Mesenchymal stem cell (in vitro differentiated cells and primary cell): Measurements from ENCODE around the gene YEATS4.

Experiments
- DNase-seq: peaks from one replicate; pipeline ENCODE4 v3.0.0-alpha.2; 2013
- H2AFZ ChIP-seq: one replicate; pipeline ENCODE4 v1.6.1; 2013; ENCODE audit warnings: low read depth, mild to moderate bottlenecking, control low read depth, inconsistent platforms, low read length, moderate library complexity
- H2AK5ac ChIP-seq: 2 replicates; pipeline ENCODE4 v1.6.1; 2013; ENCODE audit warnings: low read length, moderate library complexity, mild to moderate bottlenecking, inconsistent platforms; ENCODE audit not compliant: severe bottlenecking
- H2BK120ac ChIP-seq: one replicate; pipeline ENCODE4 v1.6.1; 2013; ENCODE audit warnings: low read depth, mild to moderate bottlenecking, inconsistent platforms, low read length, moderate library complexity
- H2BK12ac ChIP-seq, 2 experiments: one replicate each; pipeline ENCODE4 v1.6.1; 2013; ENCODE audit warnings: inconsistent platforms in 2 of 2, low read length in 2 of 2, mild to moderate bottlenecking in 2 of 2, moderate library complexity in 2 of 2, control low read depth in 1 of 2
- H2BK15ac ChIP-seq: one replicate; pipeline ENCODE4 v1.6.1; 2013; ENCODE audit warnings: mild to moderate bottlenecking, low read depth, inconsistent platforms; ENCODE audit not compliant: poor library complexity, severe bottlenecking
- H2BK5ac ChIP-seq: 2 replicates; pipeline ENCODE4 v1.6.1; 2013; ENCODE audit warnings: low read depth, mild to moderate bottlenecking, low read length, control low read depth, inconsistent platforms; ENCODE audit not compliant: poor library complexity, severe bottlenecking
- H3K14ac ChIP-seq, 2 experiments: one replicate each; pipeline ENCODE4 v1.6.1; 2013; ENCODE audit warnings: inconsistent platforms in 2 of 2, low read length in 2 of 2, control low read depth in 1 of 2, mild to moderate bottlenecking in 1 of 2, moderate library complexity in 1 of 2
- H3K18ac ChIP-seq, 2 experiments: one replicate each; pipeline ENCODE4 v1.6.1; 2013; ENCODE audit warnings: inconsistent platforms in 2 of 2, low read length in 2 of 2, control low read depth in 1 of 2, low read depth in 1 of 2, mild to moderate bottlenecking in 1 of 2
- H3K23ac ChIP-seq, 2 experiments: one replicate each; pipeline ENCODE4 v1.6.1; 2013; ENCODE audit warnings: inconsistent platforms in 2 of 2, low read length in 2 of 2, mild to moderate bottlenecking in 2 of 2, moderate library complexity in 2 of 2, control low read depth in 1 of 2
- H3K27ac ChIP-seq: 2 replicates; pipeline ENCODE4 v1.5.1; 2013; ENCODE audit warnings: mild to moderate bottlenecking, moderate library complexity, low read length, control low read depth, inconsistent platforms; ENCODE audit not compliant: poor library complexity, severe bottlenecking
- H3K27me3 ChIP-seq, 2 experiments: 2 replicates each; pipeline versions ENCODE4 v1.6.1 to v1.7.0; 2013; ENCODE audit warnings: low read length in 2 of 2, mild to moderate bottlenecking in 2 of 2, moderate library complexity in 2 of 2, control low read depth in 1 of 2, inconsistent platforms in 1 of 2; ENCODE audit not compliant: control insufficient read depth in 1 of 2, insufficient read depth in 1 of 2
- H3K36me3 ChIP-seq, 2 experiments: 2 replicates each; pipeline versions ENCODE4 v1.6.1 to v1.7.0; 2013; ENCODE audit warnings: low read length in 2 of 2, control low read depth in 1 of 2, inconsistent platforms in 1 of 2, low read depth in 1 of 2, mild to moderate bottlenecking in 1 of 2; ENCODE audit not compliant: insufficient read depth in 2 of 2, control insufficient read depth in 1 of 2
- H3K4ac ChIP-seq, 2 experiments: one replicate each; pipeline ENCODE4 v1.6.1; 2013; ENCODE audit warnings: inconsistent platforms in 2 of 2, low read length in 2 of 2, mild to moderate bottlenecking in 2 of 2, moderate library complexity in 2 of 2, control low read depth in 1 of 2, low read depth in 1 of 2
- H3K4me1 ChIP-seq: 2 replicates; pipeline ENCODE4 v1.6.1; 2013; ENCODE audit warnings: low read depth, low read length, control low read depth; ENCODE audit not compliant: control insufficient read depth, insufficient read depth
- H3K4me2 ChIP-seq: 2 replicates; pipeline ENCODE4 v1.6.1; 2013; ENCODE audit warnings: low read length, mild to moderate bottlenecking, inconsistent platforms; ENCODE audit not compliant: poor library complexity, severe bottlenecking
- H3K4me3 ChIP-seq, 2 experiments: 2 replicates each; pipeline versions ENCODE4 v1.5.1 to v1.7.0; 2013; ENCODE audit warnings: low read length in 2 of 2, mild to moderate bottlenecking in 2 of 2, control low read depth in 1 of 2, low read depth in 1 of 2; ENCODE audit not compliant: insufficient read depth in 1 of 2
- H3K79me1 ChIP-seq: replicated peaks from 2 replicates; pipeline ENCODE4 v1.6.1; 2013; ENCODE audit warnings: mild to moderate bottlenecking, control low read depth, low read length, inconsistent platforms; ENCODE audit not compliant: poor library complexity, severe bottlenecking
- H3K9ac ChIP-seq: 2 replicates; pipeline ENCODE4 v1.7.0; 2013; ENCODE audit warnings: mild to moderate bottlenecking, low read length, moderate library complexity
- H3K9me3 ChIP-seq: 2 replicates; pipeline ENCODE4 v1.7.0; 2013; ENCODE audit warnings: mild to moderate bottlenecking, low read length; ENCODE audit not compliant: control insufficient read depth
- H4K8ac ChIP-seq: one replicate; pipeline ENCODE4 v1.6.1; 2013; ENCODE audit warnings: inconsistent platforms, mild to moderate bottlenecking, low read length, moderate library complexity
- H4K91ac ChIP-seq: one replicate; pipeline ENCODE4 v1.6.1; 2013; ENCODE audit warnings: mild to moderate bottlenecking, low read length, inconsistent platforms
- WGBS: methylation state at CpG from one replicate; pipeline ENCODE4 v1.1.7; 2013; ENCODE audit warnings: mixed read lengths; 5-methylcytosine and 5-hydroxymethylcytosine counted together

The YEATS4 gene

GRCh38 chr12:69431591-69432222, 72.2 kb downstream of the YEATS4 start:
- Histone ChIP-seq H2BK5ac (no peak overlapping the region), H3K14ac (no peak overlapping the region), H3K18ac (no peak overlapping the region), H3K9ac (no peak overlapping the region), H2AK5ac (no peak overlapping the region), H4K8ac (no peak overlapping the region), H3K4me1 (no peaks in the 10 kb centered on the region), H3K23ac (no peak overlapping the region), H3K4ac (no peak overlapping the region), H3K79me1 (no peaks in the 10 kb centered on the region), H2AFZ (no peak overlapping the region), H2BK15ac (no peak overlapping the region), H2BK12ac (no peak overlapping the region), H3K27ac (no peak overlapping the region), H3K36me3 (no peaks in the 10 kb centered on the region), H2BK120ac (no peak overlapping the region), H3K4me2 (no peak overlapping the region), H3K27me3 (no peaks in the 10 kb centered on the region), H4K91ac (no peak overlapping the region), H3K4me3 (no peak overlapping the region), H3K9me3 (no peaks in the 10 kb centered on the region)
- 92% methylated on average over 8 of the region's 8 CpGs for WGBS
- DNase-seq = no peak

GRCh38 chr12:69433653-69434052, 74.1 kb downstream of the YEATS4 start:
- no peak overlapping the region for H2BK120ac ChIP-seq
- H2AK5ac ChIP-seq = no peak overlapping the region
- H2BK15ac ChIP-seq = no peak overlapping the region
- no peak overlapping the region for H3K4me2 ChIP-seq
- no peaks in the 10 kb centered on the region for H3K27me3 ChIP-seq
- H2AFZ ChIP-seq = no peak overlapping the region
- no peak overlapping the region for H3K23ac ChIP-seq
- no peak overlapping the region for H3K4me3 ChIP-seq
- H3K4ac ChIP-seq = no peak overlapping the region
- no peaks in the 10 kb centered on the region for H3K79me1 ChIP-seq
- no peak overlapping the region for H3K9ac ChIP-seq
- DNase-seq = no peak
- H3K18ac ChIP-seq = no peak overlapping the region
- no peak overlapping the region for H4K8ac ChIP-seq
- H3K14ac ChIP-seq = no peak overlapping the region
- no peaks in the 10 kb centered on the region for H3K36me3 ChIP-seq
- no peaks in the 10 kb centered on the region for H3K4me1 ChIP-seq
- H3K27ac ChIP-seq = no peak overlapping the region
- 98% methylated on average over 3 of the region's 3 CpGs for WGBS
- no peak overlapping the region for H2BK12ac ChIP-seq
- no peak overlapping the region for H2BK5ac ChIP-seq
- no peak overlapping the region for H4K91ac ChIP-seq
- H3K9me3 ChIP-seq = no peaks in the 10 kb centered on the region

GRCh38 chr12:69435644-69436043, 76.1 kb downstream of the YEATS4 start:
- no peak for DNase-seq
- WGBS = 25% methylated on average over 1 of the region's 1 CpG
- H2BK120ac ChIP-seq = no peak overlapping the region

GRCh38 chr12:69437073-69437472, 77.5 kb downstream of the YEATS4 start:
- no peak overlapping the region for H4K8ac ChIP-seq
- no peak for DNase-seq
- H2BK12ac ChIP-seq = no peak overlapping the region
- H3K4me1 ChIP-seq = no peaks in the 10 kb centered on the region
- no peak overlapping the region for H3K14ac ChIP-seq
- H3K27me3 ChIP-seq = no peaks in the 10 kb centered on the region
- 97% methylated on average over 2 of the region's 2 CpGs for WGBS
- no peaks in the 10 kb centered on the region for H3K79me1 ChIP-seq
- H2BK5ac ChIP-seq = no peak overlapping the region
- H3K4me2 ChIP-seq = no peak overlapping the region
- H3K23ac ChIP-seq = no peak overlapping the region
- no peak overlapping the region for H2AK5ac ChIP-seq
- H2BK120ac ChIP-seq = no peak overlapping the region
- H2AFZ ChIP-seq = no peak overlapping the region
- no peaks in the 10 kb centered on the region for H3K9me3 ChIP-seq
- no peak overlapping the region for H2BK15ac ChIP-seq
- no peak overlapping the region for H3K4me3 ChIP-seq
- H3K9ac ChIP-seq = no peak overlapping the region
- no peak overlapping the region for H4K91ac ChIP-seq
- no peak overlapping the region for H3K4ac ChIP-seq
- no peak overlapping the region for H3K18ac ChIP-seq
- no peaks in the 10 kb centered on the region for H3K36me3 ChIP-seq
- H3K27ac ChIP-seq = no peak overlapping the region

More at GRCh38 chr12:69435644-69436043, 76.1 kb downstream of the YEATS4 start:
- H3K79me1 ChIP-seq = no peaks in the 10 kb centered on the region
- H3K14ac ChIP-seq = no peak overlapping the region
- no peak overlapping the region for H2AFZ ChIP-seq
- no peak overlapping the region for H2BK5ac ChIP-seq
- H3K4me1 ChIP-seq = no peaks in the 10 kb centered on the region
- H2BK15ac ChIP-seq = no peak overlapping the region
- no peak overlapping the region for H3K4me2 ChIP-seq
- no peaks in the 10 kb centered on the region for H3K27me3 ChIP-seq
- no peak overlapping the region for H2AK5ac ChIP-seq
- H3K4ac ChIP-seq = no peak overlapping the region
- H3K9ac ChIP-seq = no peak overlapping the region
- H3K18ac ChIP-seq = no peak overlapping the region
- H3K36me3 ChIP-seq = no peaks in the 10 kb centered on the region
- no peak overlapping the region for H3K4me3 ChIP-seq
- no peak overlapping the region for H4K8ac ChIP-seq
- H3K27ac ChIP-seq = no peak overlapping the region
- no peak overlapping the region for H3K23ac ChIP-seq
- no peak overlapping the region for H4K91ac ChIP-seq
- no peaks in the 10 kb centered on the region for H3K9me3 ChIP-seq
- no peak overlapping the region for H2BK12ac ChIP-seq
